HG03558 (cell line): Measurements from ENCODE around the gene INSM2.

Source experiments
- ATAC-seq: cut with Tn5 transposase; IDR thresholded peaks from one replicate; pipeline ENCODE4 v1.9.1; 2021; ENCODE audit warnings: moderate number of reproducible peaks; ENCODE audit not compliant: unreplicated experiment; ENCODE audit errors: extremely low read depth

INSM2 gene

DNA sequence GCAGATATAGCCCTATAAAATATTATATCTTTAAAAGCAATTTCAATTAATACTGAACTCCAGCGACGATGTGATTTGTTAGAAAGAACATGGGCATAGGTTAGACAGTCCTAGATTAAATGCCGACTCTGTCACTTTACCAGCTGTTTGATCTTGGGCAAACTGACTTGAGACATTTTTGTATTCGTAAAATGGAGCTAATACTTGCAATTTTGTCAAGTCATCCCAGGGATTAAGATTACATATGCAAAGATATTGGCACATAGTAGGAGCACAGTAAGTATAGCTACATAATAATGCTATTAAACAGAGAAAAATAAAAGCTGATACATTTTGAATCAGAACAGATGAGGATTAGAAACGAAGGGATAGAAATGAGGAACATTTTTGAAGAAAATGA lies 9.0 kb downstream of the INSM2 start:
- no peak for ATAC-seq

- no peak for ATAC-seq
Observed at GRCh38 chr14:35549551-35549950, 15.6 kb downstream of the INSM2 start.

DNA sequence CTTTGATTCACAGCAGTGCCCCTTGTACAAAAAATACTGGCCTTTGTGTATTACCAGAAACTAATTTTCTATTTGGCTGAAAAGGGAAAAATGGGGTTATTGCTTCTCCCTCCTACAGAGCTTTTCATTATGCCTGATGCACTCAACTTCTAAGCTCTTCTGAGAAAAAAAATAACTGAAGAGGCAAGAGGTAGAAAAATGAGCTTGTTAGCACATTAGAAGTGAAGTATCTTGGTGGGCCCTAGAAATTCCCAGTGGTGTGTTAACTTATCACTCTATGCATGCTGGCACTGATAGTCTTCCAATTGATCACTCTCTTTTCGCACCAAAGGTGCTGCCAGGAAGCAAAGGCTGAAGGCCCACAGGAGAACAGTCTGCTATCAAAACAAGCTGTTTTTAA lies 17.1 kb downstream of the INSM2 start:
- no peak for ATAC-seq

- no peak for ATAC-seq
Observed at GRCh38 chr14:35553808-35554207, 19.8 kb downstream of the INSM2 start.

DNA sequence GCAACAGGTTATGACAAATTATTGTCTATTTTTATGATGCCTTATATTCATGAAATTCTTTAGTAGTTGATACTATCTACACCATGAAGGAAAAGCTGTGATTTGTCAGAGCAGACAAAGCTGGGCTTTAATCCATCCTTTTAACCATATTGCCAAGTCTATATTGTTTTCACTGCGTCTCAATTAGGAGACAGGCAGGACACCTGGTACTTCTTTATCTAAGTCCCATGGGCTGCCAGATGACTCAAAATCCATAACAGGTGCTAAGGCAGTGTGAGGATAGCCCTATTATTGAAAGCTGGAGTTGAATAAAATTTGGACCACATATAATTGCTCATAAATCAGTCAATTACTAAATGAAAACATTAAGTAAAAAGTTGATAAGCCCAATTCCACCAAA lies 22.6 kb downstream of the INSM2 start:
- ATAC-seq: no peak

- ATAC-seq: no peak
Observed at GRCh38 chr14:35557221-35557747, 23.3 kb downstream of the INSM2 start.

DNA sequence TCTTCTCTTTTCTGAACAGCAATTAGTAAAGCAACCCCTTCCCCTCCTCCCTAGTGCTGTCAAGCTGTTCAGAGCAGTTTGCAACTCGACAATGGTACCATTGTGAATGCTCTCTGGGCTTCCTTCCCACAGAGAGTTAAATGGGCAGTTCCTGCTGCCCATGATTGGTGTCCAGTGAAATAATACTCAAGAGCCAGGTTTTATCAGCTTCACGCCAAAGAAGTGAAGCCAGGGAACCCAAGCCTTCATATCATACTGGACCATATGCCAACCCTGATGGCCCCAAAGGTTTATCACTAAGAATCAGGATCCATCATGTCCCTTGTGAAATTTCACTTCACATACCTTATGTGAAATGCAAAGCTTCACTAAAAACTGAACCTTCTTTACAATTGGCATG lies 24.7 kb downstream of the INSM2 start:
- ATAC-seq: no peak

DNA sequence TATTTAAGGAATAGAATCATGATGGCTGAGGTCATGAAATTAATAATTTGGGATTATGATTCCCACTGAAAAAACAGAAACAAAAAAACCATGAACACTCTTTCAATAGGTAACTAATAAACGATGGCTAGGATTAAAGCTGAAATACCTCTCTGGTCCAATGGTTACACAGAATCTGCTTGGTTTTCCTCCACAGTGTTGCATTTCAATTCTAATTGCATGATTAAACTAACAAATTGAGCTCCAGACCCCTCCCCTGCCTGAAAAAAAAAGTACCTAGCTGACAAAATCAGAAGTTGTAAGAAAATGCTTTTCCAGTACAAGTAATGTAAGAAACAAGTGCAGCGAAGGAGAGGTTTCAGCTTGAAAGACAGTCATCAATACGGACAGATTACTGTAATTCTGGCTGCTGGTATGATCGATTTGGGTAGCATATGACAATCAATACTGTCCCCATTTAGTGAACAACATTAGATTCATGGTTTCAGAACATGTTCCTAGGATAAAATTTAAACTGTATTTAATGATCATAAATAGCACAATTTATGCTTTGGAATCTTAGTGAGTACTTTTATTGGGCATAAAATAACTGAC lies 32.0 kb downstream of the INSM2 start:
- no peak for ATAC-seq

GRCh38 chr14:35571598-35571997 lies 37.6 kb downstream of the INSM2 start:
- no peak for ATAC-seq

GRCh38 chr14:35573911-35574310 lies 39.9 kb downstream of the INSM2 start:
- ATAC-seq: no peak

GRCh38 chr14:35576260-35576659 lies 42.3 kb downstream of the INSM2 start:
- ATAC-seq: no peak

DNA sequence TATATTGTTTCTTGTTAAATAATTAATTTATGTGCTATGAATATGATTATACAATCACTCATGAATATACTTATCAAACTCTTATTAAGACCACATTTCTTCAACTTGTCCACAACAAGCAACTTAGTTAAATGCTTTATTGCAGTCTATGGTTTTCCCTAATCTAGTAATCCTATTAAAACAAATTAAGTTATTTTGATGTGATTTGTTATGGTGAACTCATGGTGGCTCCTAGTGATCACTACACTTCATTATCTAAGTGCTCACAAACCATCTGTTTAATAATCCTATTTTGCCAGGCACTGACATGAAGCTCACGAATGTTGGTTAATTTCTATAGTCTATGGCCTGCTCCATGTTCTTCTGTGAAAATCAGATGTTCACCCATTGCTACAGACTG lies 42.9 kb downstream of the INSM2 start:
- no peak for ATAC-seq

DNA sequence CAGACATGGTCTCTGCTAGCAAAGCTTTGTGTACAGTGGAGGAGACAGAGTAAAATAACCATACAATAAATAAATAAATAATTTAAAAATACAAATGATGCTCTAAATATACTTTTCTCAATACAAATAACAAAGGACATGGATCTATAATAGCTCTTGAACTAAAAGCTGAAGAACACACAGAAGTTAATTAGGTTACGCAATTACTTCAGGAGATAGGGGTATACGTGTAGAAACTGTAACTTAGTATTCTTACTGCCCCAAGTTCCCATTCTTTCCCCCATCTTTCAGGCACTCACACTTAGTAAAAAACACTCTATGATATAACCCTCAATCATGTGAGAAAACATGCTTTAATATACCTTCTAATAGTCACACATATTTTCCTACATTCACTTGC lies 44.2 kb downstream of the INSM2 start:
- ATAC-seq: no peak

DNA sequence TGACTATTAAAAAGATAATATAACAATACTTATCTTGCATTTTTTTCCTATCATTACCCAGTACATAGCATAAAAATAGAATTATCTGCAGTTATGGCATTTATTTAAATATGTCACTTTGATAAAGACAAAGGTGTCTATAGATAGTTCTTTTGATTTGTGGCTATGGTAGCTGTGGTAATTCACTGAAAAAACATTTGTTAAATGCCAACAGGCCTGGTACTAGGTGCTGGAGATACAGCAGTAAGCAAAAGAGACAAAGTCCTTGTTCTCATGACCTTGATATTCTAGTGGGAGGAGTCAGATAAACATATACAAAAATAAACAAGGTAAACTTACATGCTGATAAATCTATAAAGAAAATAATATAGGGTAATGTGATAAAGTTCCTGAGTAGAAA lies 44.7 kb downstream of the INSM2 start:
- ATAC-seq: no peak
